HepG2 (cell line): Measurements from ENCODE around the gene EVA1A. TPM values are rescaled to one million over a fixed set of nuclear protein-coding genes. Genes with fewer than 3 reads are reported as not detected.

Experiments used
- CSRNP1 ChIP-seq: sonication (generic); formaldehyde crosslinking; IDR thresholded peaks from 2 replicates; pipeline ENCODE4 v1.8.1; 2023; ENCODE audit warnings: mild to moderate bottlenecking, missing genetic modification reagents
- DBP ChIP-seq: sonication (generic); formaldehyde crosslinking; IDR thresholded peaks from 2 replicates; pipeline ENCODE4 v1.4.0; 2020; ENCODE audit warnings: missing genetic modification reagents; ENCODE audit errors: not compliant biosample characterization
- E2F2 ChIP-seq: sonication (generic); formaldehyde crosslinking; IDR thresholded peaks from 2 replicates; pipeline ENCODE4 v1.4.0; 2020; ENCODE audit warnings: missing genetic modification reagents, borderline replicate concordance
- FOXC1 ChIP-seq: sonication (generic); formaldehyde crosslinking; IDR thresholded peaks from 2 replicates; pipeline ENCODE4 v1.8.0; 2022; ENCODE audit warnings: mild to moderate bottlenecking, missing genetic modification reagents, borderline replicate concordance
- HDAC2 ChIP-seq: sonication (generic); formaldehyde crosslinking; IDR thresholded peaks from 2 replicates; pipeline ENCODE4 v1.4.0; 2020; ENCODE audit warnings: missing genetic modification reagents
- HNRNPL ChIP-seq: fragments of 200-400 bp; formaldehyde crosslinking; IDR thresholded peaks from 2 replicates; pipeline ENCODE4 v1.6.1; 2017; ENCODE audit warnings: mild to moderate bottlenecking, low read depth, low read length
- JUND ChIP-seq: sonication (generic); formaldehyde crosslinking; IDR thresholded peaks from 2 replicates; pipeline ENCODE4 v1.8.0; 2022; ENCODE audit warnings: mild to moderate bottlenecking, missing genetic modification reagents
- MEF2D ChIP-seq: sonication (generic); formaldehyde crosslinking; IDR thresholded peaks from 2 replicates; pipeline ENCODE4 v1.5.1; 2020; ENCODE audit warnings: mild to moderate bottlenecking, missing genetic modification reagents
- MYNN ChIP-seq: sonication (generic); formaldehyde crosslinking; IDR thresholded peaks from 2 replicates; pipeline ENCODE4 v1.4.0; 2020; ENCODE audit warnings: mild to moderate bottlenecking, low read depth, missing genetic modification reagents
- SETDB1 ChIP-seq: sonication (generic); formaldehyde crosslinking; IDR thresholded peaks from 2 replicates; pipeline ENCODE4 v1.5.1; 2020; ENCODE audit warnings: missing genetic modification reagents, mild to moderate bottlenecking, borderline replicate concordance
- TBL1XR1 ChIP-seq: fragments of 150-350 bp; IDR thresholded peaks from 2 replicates; pipeline ENCODE4 v1.6.1; 2014; ENCODE audit warnings: borderline replicate concordance, low read length; ENCODE audit not compliant: partially characterized antibody
- TBX2 ChIP-seq: sonication (generic); formaldehyde crosslinking; IDR thresholded peaks from 2 replicates; pipeline ENCODE4 v1.5.0; 2020; ENCODE audit warnings: missing genetic modification reagents, mild to moderate bottlenecking, borderline replicate concordance
- THAP11 ChIP-seq: IDR thresholded peaks from 2 replicates; pipeline ENCODE4 v1.6.1; 2016; ENCODE audit warnings: missing biosample characterization, missing genetic modification reagents
- THYN1 ChIP-seq: sonication (generic); formaldehyde crosslinking; IDR thresholded peaks from 2 replicates; pipeline ENCODE4 v1.8.1; 2023; ENCODE audit warnings: low read depth, mild to moderate bottlenecking, moderate library complexity, missing genetic modification reagents, borderline replicate concordance
- ZBTB25 ChIP-seq: IDR thresholded peaks from 2 replicates; pipeline ENCODE4 v1.6.1; 2018; ENCODE audit warnings: missing genetic modification reagents
- ZC3H13 ChIP-seq: sonication (generic); formaldehyde crosslinking; IDR thresholded peaks from 2 replicates; pipeline ENCODE4 v1.8.1; 2023; ENCODE audit warnings: mild to moderate bottlenecking, missing genetic modification reagents, moderate library complexity
- ZC3H4 ChIP-seq: sonication (generic); formaldehyde crosslinking; IDR thresholded peaks from 2 replicates; pipeline ENCODE4 v1.4.0; 2020; ENCODE audit warnings: missing genetic modification reagents, borderline replicate concordance
- ZFX ChIP-seq: sonication (generic); formaldehyde crosslinking; IDR thresholded peaks from 2 replicates; pipeline ENCODE4 v1.4.0; 2020; ENCODE audit warnings: mild to moderate bottlenecking, low read depth, missing genetic modification reagents, moderate library complexity
- ZNF121 ChIP-seq: sonication (generic); formaldehyde crosslinking; IDR thresholded peaks from 2 replicates; pipeline ENCODE4 v1.5.0; 2020; ENCODE audit warnings: mild to moderate bottlenecking, missing genetic modification reagents
- ZNF441 ChIP-seq: sonication (generic); formaldehyde crosslinking; IDR thresholded peaks from 2 replicates; pipeline ENCODE4 v1.7.0; 2021; ENCODE audit warnings: missing genetic modification reagents, borderline replicate concordance
- ZNF564 ChIP-seq: sonication (generic); formaldehyde crosslinking; IDR thresholded peaks from 2 replicates; pipeline ENCODE4 v1.8.1; 2023; ENCODE audit warnings: mild to moderate bottlenecking, missing genetic modification reagents
- ZNF615 ChIP-seq: sonication (generic); formaldehyde crosslinking; IDR thresholded peaks from 2 replicates; pipeline ENCODE4 v1.5.0; 2020; ENCODE audit warnings: mild to moderate bottlenecking, missing genetic modification reagents, borderline replicate concordance
- polyA plus RNA-seq, 8 experiments: library from polyadenylated mRNA; depleted of rRNA in 3 of 8; stranded (reverse) in 7 of 8; unstranded in 1 of 8; fragments of >200 nt; fragmentation: Illumina TruSeq in 4 of 8; extraction: Trizol in 4 of 8; gene quantifications; 2 replicates each; pipeline versions ENCODE4 v1.2.1 to v1.2.3, GENCODE V29; 2011 to 2016; ENCODE audit warnings: low read depth in 4 of 8, missing spikeins in 1 of 8, mixed read lengths in 1 of 8; ENCODE audit not compliant: insufficient read depth in 1 of 8
- total RNA-seq, 5 experiments: library from RNA; depleted of rRNA; stranded (reverse); fragments of >200 nt; fragmentation: Illumina TruSeq; extraction: Trizol; gene quantifications; 2 replicates each; pipeline ENCODE4 v1.2.3, GENCODE V29; 2016; ENCODE audit warnings: low read depth in 1 of 5

Gene EVA1A
- total and polyA plus RNA-seq, 2 of the 13 experiments (the other 11 are each of a cell fraction or from before 2014, with no cell fraction given): 57.5 to 57.8 TPM

GRCh38 chr2:75561566-75562512 lies 1.1 kb upstream of the EVA1A start (continued):
- TF ChIP-seq TBL1XR1 (no peak), E2F2 (0 out of 2 replicates have a peak, but pooled peaks have one; percentile 39), ZNF441 (0 out of 2 replicates have a peak, but pooled peaks have one; percentile 28), ZBTB25 (CRISPR knock-in tag) (no peak), THAP11 (CRISPR knock-in tag) (no peak), ZNF121 (CRISPR knock-in tag) (no peak), THYN1 (CRISPR knock-in tag) (0 out of 2 replicates have a peak, but pooled peaks have one; percentile 34), ZC3H4 (CRISPR knock-in tag) (0 out of 2 replicates have a peak, but pooled peaks have one; percentile 67), CSRNP1 (CRISPR knock-in tag) (0 out of 2 replicates have a peak, but pooled peaks have one; percentile 10), FOXC1 (CRISPR knock-in tag) (peak; percentile 71), MYNN (CRISPR knock-in tag) (no peak), ZFX (peak; percentile 13), SETDB1 (no peak), HDAC2 (CRISPR knock-in tag) (no peak), ZNF564 (CRISPR knock-in tag) (0 out of 2 replicates have a peak, but pooled peaks have one; percentile 15), DBP (no peak), JUND (CRISPR knock-in tag) (no peak), MEF2D (CRISPR knock-in tag) (no peak), ZNF615 (CRISPR knock-in tag) (no peak), HNRNPL (no peak), ZC3H13 (CRISPR knock-in tag) (no peak), TBX2 (CRISPR knock-in tag) (no peak)
